HEK293 (cell line): Measurements from ENCODE around the gene ADIPOR2.

ENCODE experiments used
- CTCF ChIA-PET: fragments of 350-600 bp; formaldehyde crosslinking; extraction: SDS; loops from one replicate; lab custom pipeline; 2021; ENCODE audit warnings: antibody characterized with exemption; lab: Yijun Ruan, JAX
- POLR2A ChIA-PET: fragments of 300-600 bp; formaldehyde crosslinking; extraction: SDS; loops from one replicate; lab custom pipeline; 2020; ENCODE audit warnings: antibody characterized with exemption, inconsistent platforms; lab: Yijun Ruan, JAX
- H3K27ac ChIP-seq: fragments of 200-500 bp; sonication (Bioruptor generic); 2 replicates; pipeline ENCODE4 v1.5.1; 2014; ENCODE audit warnings: low read depth, low read length, control low read depth, inconsistent platforms; ENCODE audit errors: extremely low read depth
- H3K36me3 ChIP-seq, 2 experiments: fragments of 200-500 bp in 1 of 2; sonication (Bioruptor generic) in 1 of 2; 1 replicate in 1 of 2; 2 replicates in 1 of 2; pipeline ENCODE4 v1.5.1; 2014 to 2017; ENCODE audit warnings: inconsistent platforms in 2 of 2, low read length in 2 of 2; ENCODE audit not compliant: control insufficient read depth in 2 of 2, insufficient read depth in 1 of 2
- H3K4me1 ChIP-seq: fragments of 200-500 bp; sonication (Bioruptor generic); 2 replicates; pipeline ENCODE4 v1.5.1; 2014; ENCODE audit warnings: mild to moderate bottlenecking, low read length, inconsistent platforms; ENCODE audit not compliant: control insufficient read depth, insufficient read depth
- H3K4me3 ChIP-seq: 2 replicates; pipeline ENCODE4 v1.5.1; 2011; ENCODE audit warnings: low read depth, mild to moderate bottlenecking, control low read depth, low read length, moderate library complexity
- H3K9me3 ChIP-seq: fragments of 200-500 bp; sonication (Bioruptor generic); 2 replicates; pipeline ENCODE4 v1.5.1; 2014; ENCODE audit warnings: low read depth, low read length, inconsistent platforms; ENCODE audit not compliant: control insufficient read depth, insufficient read depth
- BCL11A ChIP-seq: fragments of 450-650 bp; formaldehyde crosslinking; IDR thresholded peaks from 2 replicates; pipeline ENCODE4 v1.5.1; 2016; ENCODE audit warnings: low read depth, missing biosample characterization, missing genetic modification characterization
- BCL6B ChIP-seq: fragments of 450-650 bp; formaldehyde crosslinking; IDR thresholded peaks from 2 replicates; pipeline ENCODE4 v1.5.1; 2017; ENCODE audit warnings: missing biosample characterization, missing genetic modification characterization
- KLF7 ChIP-seq: fragments of 450-650 bp; formaldehyde crosslinking; IDR thresholded peaks from 2 replicates; pipeline ENCODE4 v1.5.1; 2016; ENCODE audit warnings: missing biosample characterization, missing genetic modification characterization, borderline replicate concordance
- OVOL3 ChIP-seq: fragments of 450-650 bp; formaldehyde crosslinking; IDR thresholded peaks from 2 replicates; pipeline ENCODE4 v1.5.1; 2016; ENCODE audit warnings: missing biosample characterization, missing genetic modification characterization
- TCF7L2 ChIP-seq: IDR thresholded peaks from 2 replicates; pipeline ENCODE4 v1.6.1; 2011; ENCODE audit warnings: low read depth, mild to moderate bottlenecking, inconsistent platforms, low read length, moderate library complexity, borderline replicate concordance
- TRIM28 ChIP-seq: IDR thresholded peaks from 2 replicates; pipeline ENCODE4 v1.6.1; 2011; ENCODE audit warnings: low read length, control low read depth, borderline replicate concordance
- ZBTB10 ChIP-seq: fragments of 450-650 bp; formaldehyde crosslinking; IDR thresholded peaks from 2 replicates; pipeline ENCODE4 v1.5.1; 2016; ENCODE audit warnings: missing biosample characterization, missing genetic modification characterization
- ZBTB21 ChIP-seq: fragments of 450-650 bp; formaldehyde crosslinking; IDR thresholded peaks from 2 replicates; pipeline ENCODE4 v1.5.1; 2017; ENCODE audit warnings: missing biosample characterization, missing genetic modification characterization
- ZNF175 ChIP-seq: fragments of 450-650 bp; formaldehyde crosslinking; IDR thresholded peaks from 2 replicates; pipeline ENCODE4 v1.5.1; 2016; ENCODE audit warnings: missing biosample characterization, missing genetic modification characterization
- ZNF223 ChIP-seq: fragments of 450-650 bp; formaldehyde crosslinking; IDR thresholded peaks from 2 replicates; pipeline ENCODE4 v1.5.1; 2016; ENCODE audit warnings: missing biosample characterization, missing genetic modification characterization
- ZNF302 ChIP-seq: fragments of 450-650 bp; formaldehyde crosslinking; IDR thresholded peaks from 2 replicates; pipeline ENCODE4 v1.5.1; 2016; ENCODE audit warnings: missing biosample characterization, missing genetic modification characterization, low read depth
- ZNF366 ChIP-seq: fragments of 450-650 bp; formaldehyde crosslinking; conservative IDR thresholded peaks from 2 replicates; pipeline ENCODE4 v1.5.1; 2016; ENCODE audit warnings: missing biosample characterization, missing genetic modification characterization
- ZNF394 ChIP-seq: fragments of 450-650 bp; formaldehyde crosslinking; IDR thresholded peaks from 2 replicates; pipeline ENCODE4 v1.5.1; 2016; ENCODE audit warnings: missing biosample characterization, missing genetic modification characterization, mild to moderate bottlenecking, moderate library complexity, borderline replicate concordance
- ZNF626 ChIP-seq: fragments of 450-650 bp; sonication (Bioruptor Pico); formaldehyde crosslinking; IDR thresholded peaks from 2 replicates; pipeline ENCODE4 v1.5.1; 2018; ENCODE audit warnings: missing biosample characterization, missing genetic modification characterization, inconsistent platforms
- ZNF692 ChIP-seq: fragments of 450-650 bp; formaldehyde crosslinking; IDR thresholded peaks from 2 replicates; pipeline ENCODE4 v1.5.1; 2016; ENCODE audit warnings: missing biosample characterization, missing genetic modification characterization
- ZSCAN18 ChIP-seq: fragments of 450-650 bp; formaldehyde crosslinking; IDR thresholded peaks from 2 replicates; pipeline ENCODE4 v1.5.1; 2016; ENCODE audit warnings: missing biosample characterization, missing genetic modification characterization
- ZSCAN4 ChIP-seq: fragments of 450-650 bp; formaldehyde crosslinking; IDR thresholded peaks from 2 replicates; pipeline ENCODE4 v1.5.1; 2017; ENCODE audit warnings: missing biosample characterization, missing genetic modification characterization
- ZSCAN5A ChIP-seq: fragments of 450-650 bp; formaldehyde crosslinking; IDR thresholded peaks from 2 replicates; pipeline ENCODE4 v1.5.1; 2016; ENCODE audit warnings: missing biosample characterization, missing genetic modification characterization

ADIPOR2 gene

GRCh38 chr12:1820191-1820895 lies 129.5 kb downstream of the ADIPOR2 start, which contains the start of gene LRTM2:
Gene LRTM2 (plus strand): TSS chr12:1820565. CDS start chr12:1828149, 7,584 bp downstream.
- Histone ChIP-seq H3K36me3 (no peaks in the 10 kb centered on the region), H3K4me3 (no peak within 1 kb of the TSS), H3K27ac (no peak within 1 kb of the TSS), H3K9me3 (no peaks in the 10 kb centered on the region), H3K4me1 (no peaks in the 10 kb centered on the region)
- POLR2A ChIA-PET: no interaction called here
- TF ChIP-seq TRIM28: no peak
- no peak for TF ChIP-seq ZNF394 (tag by site-specific recombination)
- TF ChIP-seq ZNF366: peak; percentile 34; the same call in 1 of the 2 replicates
- no peak for TF ChIP-seq ZNF223
- TF ChIP-seq ZSCAN4: no peak
- TF ChIP-seq ZNF626 (tag by site-specific recombination): no peak
- CTCF ChIA-PET: no interaction called here

GRCh38 chr12:1820896-1821291 lies 130.0 kb downstream of the ADIPOR2 start:
- ChIA-PET CTCF (no interaction called here), POLR2A (no interaction called here)
- Histone ChIP-seq H3K4me3 (no peak overlapping the region), H3K4me1 (no peaks in the 10 kb centered on the region), H3K27ac (no peak overlapping the region), H3K9me3 (no peaks in the 10 kb centered on the region), H3K36me3 (no peaks in the 10 kb centered on the region)
- TF ChIP-seq ZBTB21 (tag by site-specific recombination) (no peak), TCF7L2 (no peak), ZSCAN18 (no peak), ZNF302 (tag by site-specific recombination) (no peak), ZNF692 (no peak), BCL6B (tag by site-specific recombination) (no peak), KLF7 (tag by site-specific recombination) (no peak), ZSCAN5A (no peak), BCL11A (no peak), ZBTB10 (no peak), ZNF175 (tag by site-specific recombination) (no peak), OVOL3 (tag by site-specific recombination) (no peak)
